ENCODE data around the gene INAFM2. TPM values are rescaled to one million over a fixed set of nuclear protein-coding genes. Genes with fewer than 3 reads are reported as not detected.

The INAFM2 gene
- total RNA-seq, 4 donors from 2014 or later, result 13.8 to 25.9 (median 20.5) TPM

DNA sequence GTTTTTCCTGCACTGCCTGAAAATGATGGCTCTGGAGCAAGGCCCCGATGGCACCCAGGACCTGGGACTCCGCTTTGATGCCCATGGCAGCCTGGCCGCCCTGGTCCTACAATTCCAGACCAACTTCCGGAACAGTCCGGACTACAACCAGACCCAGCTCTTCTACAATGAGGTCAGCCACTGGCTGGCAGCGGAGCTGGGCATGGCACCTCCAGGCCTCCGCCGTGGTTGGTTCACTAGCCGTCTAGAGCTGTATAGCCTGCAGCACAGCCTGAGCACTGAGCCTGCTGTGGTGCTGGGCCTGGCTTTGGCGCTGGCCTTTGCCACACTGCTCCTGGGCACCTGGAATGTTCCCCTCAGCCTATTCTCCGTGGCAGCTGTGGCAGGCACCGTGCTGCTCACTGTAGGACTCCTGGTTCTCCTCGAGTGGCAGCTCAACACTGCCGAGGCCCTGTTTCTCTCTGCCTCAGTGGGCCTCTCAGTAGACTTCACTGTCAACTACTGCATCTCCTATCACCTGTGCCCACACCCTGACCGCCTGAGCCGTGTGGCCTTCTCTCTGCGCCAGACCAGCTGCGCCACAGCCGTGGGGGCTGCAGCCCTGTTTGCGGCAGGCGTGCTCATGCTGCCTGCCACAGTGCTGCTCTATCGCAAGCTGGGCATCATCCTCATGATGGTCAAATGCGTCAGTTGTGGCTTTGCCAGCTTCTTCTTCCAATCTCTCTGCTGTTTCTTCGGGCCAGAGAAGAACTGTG, 45.4 kb downstream of the INAFM2 start:
- Histone ChIP-seq H3K27ac (no peak overlapping the region), H3K27me3 (no peaks in the 10 kb centered on the region), H3K9me3 (no peaks in the 10 kb centered on the region), H3K36me3 (no peaks in the 10 kb centered on the region), H3K4me1 (peaks cover 0 to 14% (median 4%) of the 10 kb centered on the region in 4 donors), H3K4me3 (no peak overlapping the region)
- no peak for DNase-seq (ENCODE audit: low spot score in 2 of 2)
- 92 to 94% methylated on average over 22 of the region's 24 CpGs for WGBS, 2 donors
- TF ChIP-seq, protein P1, sequence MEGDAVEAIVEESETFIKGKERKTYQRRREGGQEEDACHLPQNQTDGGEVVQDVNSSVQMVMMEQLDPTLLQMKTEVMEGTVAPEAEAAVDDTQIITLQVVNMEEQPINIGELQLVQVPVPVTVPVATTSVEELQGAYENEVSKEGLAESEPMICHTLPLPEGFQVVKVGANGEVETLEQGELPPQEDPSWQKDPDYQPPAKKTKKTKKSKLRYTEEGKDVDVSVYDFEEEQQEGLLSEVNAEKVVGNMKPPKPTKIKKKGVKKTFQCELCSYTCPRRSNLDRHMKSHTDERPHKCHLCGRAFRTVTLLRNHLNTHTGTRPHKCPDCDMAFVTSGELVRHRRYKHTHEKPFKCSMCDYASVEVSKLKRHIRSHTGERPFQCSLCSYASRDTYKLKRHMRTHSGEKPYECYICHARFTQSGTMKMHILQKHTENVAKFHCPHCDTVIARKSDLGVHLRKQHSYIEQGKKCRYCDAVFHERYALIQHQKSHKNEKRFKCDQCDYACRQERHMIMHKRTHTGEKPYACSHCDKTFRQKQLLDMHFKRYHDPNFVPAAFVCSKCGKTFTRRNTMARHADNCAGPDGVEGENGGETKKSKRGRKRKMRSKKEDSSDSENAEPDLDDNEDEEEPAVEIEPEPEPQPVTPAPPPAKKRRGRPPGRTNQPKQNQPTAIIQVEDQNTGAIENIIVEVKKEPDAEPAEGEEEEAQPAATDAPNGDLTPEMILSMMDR (IDR thresholded peaks at IDR 0.05), result no peak
- TF ChIP-seq POLR2A (IDR thresholded peaks at IDR 0.05) (no peak), EP300 (IDR thresholded peaks at IDR 0.05) (no peak)

DNA sequence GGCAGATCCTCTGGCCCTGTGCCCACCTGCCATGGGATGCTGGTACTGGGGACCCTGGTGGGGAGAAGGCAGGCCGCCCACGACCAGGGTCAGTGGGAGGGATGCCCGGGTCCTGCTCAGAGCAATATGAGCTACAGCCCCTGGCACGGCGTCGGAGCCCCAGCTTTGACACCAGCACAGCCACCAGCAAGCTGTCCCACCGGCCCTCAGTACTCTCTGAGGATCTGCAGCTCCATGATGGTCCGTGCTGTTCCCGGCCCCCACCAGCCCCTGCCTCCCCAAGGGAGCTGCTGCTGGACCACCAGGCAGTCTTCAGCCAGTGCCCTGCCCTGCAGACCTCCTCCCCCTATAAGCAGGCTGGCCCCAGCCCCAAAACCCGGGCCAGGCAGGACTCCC, 46.0 kb downstream of the INAFM2 start:
- no peaks in the 10 kb centered on the region for H3K9me3 ChIP-seq
- no peak for TF ChIP-seq POLR2A (IDR thresholded peaks at IDR 0.05)
- TF ChIP-seq EP300 (IDR thresholded peaks at IDR 0.05), result no peak
- H3K27me3 ChIP-seq, result no peaks in the 10 kb centered on the region
- no peak overlapping the region for H3K4me3 ChIP-seq
- no peak overlapping the region for H3K27ac ChIP-seq
- 80 to 93% methylated on average over 3 to 6 of the region's 10 CpGs for WGBS, 2 donors
- DNase-seq (ENCODE audit: low spot score in 2 of 2), result no peak
- no peaks in the 10 kb centered on the region for H3K36me3 ChIP-seq
- H3K4me1 ChIP-seq, result peaks cover 0 to 14% (median 4%) of the 10 kb centered on the region in 4 donors

DNA sequence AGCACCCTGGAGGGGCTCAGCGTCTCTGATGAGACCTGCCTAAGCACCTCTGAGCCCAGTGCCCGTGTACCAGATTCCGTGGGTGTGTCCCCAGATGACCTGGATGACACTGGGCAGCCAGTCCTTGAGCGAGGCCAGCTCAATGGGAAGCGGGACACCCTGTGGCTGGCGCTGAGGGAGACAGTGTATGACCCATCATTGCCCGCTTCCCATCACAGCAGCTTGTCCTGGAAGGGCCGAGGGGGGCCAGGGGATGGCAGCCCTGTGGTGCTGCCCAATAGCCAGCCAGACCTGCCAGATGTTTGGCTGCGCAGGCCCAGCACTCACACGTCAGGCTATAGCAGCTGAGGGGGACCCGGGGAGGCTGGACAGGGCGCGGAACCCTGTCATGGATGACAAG, 46.5 kb downstream of the INAFM2 start:
- Histone ChIP-seq H3K36me3 (no peaks in the 10 kb centered on the region), H3K9me3 (no peaks in the 10 kb centered on the region), H3K4me1 (peaks cover 0 to 14% (median 4%) of the 10 kb centered on the region in 4 donors), H3K27me3 (no peaks in the 10 kb centered on the region), H3K27ac (no peak overlapping the region), H3K4me3 (no peak overlapping the region)
- TF ChIP-seq, protein P1 (IDR thresholded peaks at IDR 0.05), result no peak
- TF ChIP-seq POLR2A (IDR thresholded peaks at IDR 0.05) (no peak), EP300 (IDR thresholded peaks at IDR 0.05) (no peak)
- DNase-seq (ENCODE audit: low spot score in 2 of 2), result no peak
- WGBS, 2 donors, result 83 to 100% methylated on average over 3 to 7 of the region's 13 CpGs

DNA sequence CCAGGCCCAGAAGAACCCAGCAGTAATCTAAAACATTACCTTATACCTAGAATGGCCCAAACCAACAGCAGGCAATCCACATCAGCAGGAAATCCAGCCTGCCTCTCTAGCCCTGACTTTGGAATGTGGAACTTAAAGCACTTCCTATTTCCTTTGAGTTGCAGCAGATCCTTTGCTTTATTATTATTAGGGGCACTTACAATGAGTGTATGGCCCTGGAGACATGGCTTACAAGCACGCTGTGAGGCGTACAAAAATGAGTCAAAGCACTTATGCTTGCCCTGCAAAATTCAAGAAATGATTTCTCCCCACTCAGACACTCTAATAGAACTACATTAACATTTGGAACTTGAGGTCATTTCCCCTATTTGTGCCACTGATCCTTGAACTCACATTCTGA, 49.5 kb downstream of the INAFM2 start:
- Histone ChIP-seq H3K4me3 (no peak overlapping the region), H3K36me3 (no peaks in the 10 kb centered on the region), H3K4me1 (peaks cover 0 to 6% (median 0%) of the 10 kb centered on the region in 4 donors), H3K27me3 (no peaks in the 10 kb centered on the region), H3K27ac (no peak overlapping the region), H3K9me3 (no peaks in the 10 kb centered on the region)
- TF ChIP-seq, protein P1 (IDR thresholded peaks at IDR 0.05), result no peak
- TF ChIP-seq EP300 (IDR thresholded peaks at IDR 0.05) (no peak), POLR2A (IDR thresholded peaks at IDR 0.05) (no peak)
- no peak for DNase-seq (ENCODE audit: low spot score in 2 of 2)
- 38 to 50% methylated on average over 2 of the region's 2 CpGs for WGBS, 2 donors

Other genes starting within 250 kb of the INAFM2 start
- 1 to 10 TPM; 2.7 to 6.3 (median 4.2) TPM for gene BMF, start 214.8 kb upstream of the INAFM2 start, total RNA-seq
- 1 to 10 TPM in 2 of 4 donors, under 1 TPM in 1, not detected in 1; 0.22 to 6.9 (median 3.9) TPM for gene BUB1B, start 162.6 kb upstream of the INAFM2 start, total RNA-seq
- 1 to 10 TPM in 1 of 4 donors, under 1 TPM in 1, not detected in 2; 0.84 to 2.0 TPM for gene PAK6, start 84.6 kb upstream of the INAFM2 start, total RNA-seq
- gene ANKRD63, start 40.6 kb upstream of the INAFM2 start, total RNA-seq, result not detected
- gene PLCB2, start 15.8 kb upstream of the INAFM2 start, total RNA-seq, result 10 to 100 TPM; 14.9 to 42.3 (median 17.0) TPM
- 10 to 100 TPM; 19.3 to 22.8 (median 21.2) TPM for gene CCDC9B, start 17.2 kb downstream of the INAFM2 start, total RNA-seq
- not detected for gene PHGR1, start 27.3 kb downstream of the INAFM2 start, total RNA-seq
- under 1 TPM; under 0.01 to 0.22 (median 0.10) TPM for gene DISP2, start 34.5 kb downstream of the INAFM2 start, total RNA-seq
- 1 to 10 TPM; 3.3 to 7.1 (median 4.2) TPM for gene KNSTRN, start 59.0 kb downstream of the INAFM2 start, total RNA-seq
- gene IVD, start 82.1 kb downstream of the INAFM2 start, total RNA-seq, result 10 to 100 TPM; 62.8 to 88.6 (median 76.7) TPM
- 10 to 100 TPM; 12.3 to 25.5 (median 16.2) TPM for gene BAHD1, start 117.3 kb downstream of the INAFM2 start, total RNA-seq
- 10 to 100 TPM in 3 of 4 donors, 1 to 10 TPM in 1; 5.7 to 27.8 (median 15.4) TPM for gene CHST14, start 147.3 kb downstream of the INAFM2 start, total RNA-seq
- 10 to 100 TPM; 21.6 to 43.9 (median 33.0) TPM for gene CCDC32, start 241.3 kb downstream of the INAFM2 start, total RNA-seq
- 10 to 100 TPM in 1 of 4 donors, 1 to 10 TPM in 3; 4.3 to 11.4 (median 8.3) TPM for gene RPUSD2, start 245.6 kb downstream of the INAFM2 start, total RNA-seq

Measured in tibial nerve (tissue), 4 donors.